ENCODE measurements around the gene CHL1.

Gene CHL1

GRCh38 chr3:288417-288816, 91.9 kb downstream of the CHL1 start:
- no peak for DNase-seq

DNA sequence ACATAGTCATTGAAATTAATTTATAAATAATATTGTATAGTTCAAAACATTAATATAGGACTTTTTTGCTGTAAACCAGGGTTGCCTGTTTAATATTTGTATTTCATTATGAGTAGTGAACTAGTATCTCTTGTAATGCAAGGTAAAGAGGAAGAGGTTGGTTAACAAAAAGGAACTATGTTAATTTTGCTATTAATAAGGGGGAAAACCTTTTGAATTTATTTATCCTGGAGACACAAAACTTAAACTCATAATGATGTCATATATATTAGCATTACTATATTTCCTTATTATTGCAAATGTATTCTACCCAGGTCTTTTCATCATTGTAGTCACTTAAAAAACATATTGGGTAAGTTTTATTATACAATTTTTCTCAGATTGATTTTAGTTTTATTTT, 94.5 kb downstream of the CHL1 start:
- DNase-seq, result no peak

DNA sequence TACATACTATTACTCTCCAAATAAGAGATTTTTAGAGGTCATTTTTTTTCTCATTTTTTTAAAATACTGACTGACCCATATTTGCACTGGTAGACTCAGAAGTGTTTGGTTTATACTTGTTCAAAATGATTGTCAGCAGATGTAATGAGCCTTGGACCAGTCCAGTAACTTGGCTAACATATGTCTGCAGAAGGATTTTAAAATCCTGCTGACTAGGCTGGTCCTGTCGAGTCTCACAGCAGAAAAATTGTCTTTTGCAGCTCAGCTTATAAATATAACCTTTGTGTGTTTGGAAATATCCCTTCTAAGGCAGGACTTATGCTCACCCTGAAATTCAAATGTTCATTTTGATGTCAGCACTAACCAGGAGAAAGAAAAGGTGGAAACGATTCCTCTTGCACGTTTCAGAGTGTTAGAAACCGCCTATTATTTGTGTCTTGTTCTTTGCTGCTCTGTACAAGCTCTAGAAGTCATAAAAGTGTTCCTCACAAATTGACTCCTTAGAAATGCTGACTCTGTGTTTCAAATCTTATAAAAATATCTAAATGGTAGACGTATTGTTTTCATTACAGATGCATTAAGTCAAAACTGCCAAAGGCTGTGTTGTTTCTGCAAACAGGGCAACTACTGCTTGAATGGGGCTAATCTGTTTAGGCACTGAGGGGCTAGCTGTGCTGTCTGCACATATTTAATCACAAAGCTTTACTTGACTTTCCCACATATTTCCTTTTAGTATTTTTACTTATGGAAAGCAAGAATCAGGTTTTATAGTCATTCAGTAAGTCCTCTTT, 95.3 kb downstream of the CHL1 start:
- DNase-seq, result no peak

DNA sequence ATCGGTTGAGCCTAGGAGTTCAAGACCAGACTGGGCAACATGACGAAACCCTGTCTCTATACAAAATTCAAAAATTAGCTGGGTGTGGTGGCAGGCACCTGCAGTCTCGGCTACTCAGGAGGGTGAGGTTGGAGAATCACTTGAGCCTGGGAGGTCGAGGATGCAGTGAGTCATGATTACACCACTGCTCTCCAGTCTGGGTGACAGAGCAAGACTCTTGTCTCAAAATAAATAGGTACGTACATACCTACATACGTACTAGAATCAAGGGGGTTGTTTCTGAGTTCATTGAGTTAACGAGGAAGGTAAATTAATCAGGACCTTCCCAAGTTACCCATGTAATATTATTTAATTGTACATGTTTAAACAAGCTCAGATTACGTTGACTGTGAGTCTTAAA, 97.5 kb downstream of the CHL1 start:
- DNase-seq, result no peak

DNA sequence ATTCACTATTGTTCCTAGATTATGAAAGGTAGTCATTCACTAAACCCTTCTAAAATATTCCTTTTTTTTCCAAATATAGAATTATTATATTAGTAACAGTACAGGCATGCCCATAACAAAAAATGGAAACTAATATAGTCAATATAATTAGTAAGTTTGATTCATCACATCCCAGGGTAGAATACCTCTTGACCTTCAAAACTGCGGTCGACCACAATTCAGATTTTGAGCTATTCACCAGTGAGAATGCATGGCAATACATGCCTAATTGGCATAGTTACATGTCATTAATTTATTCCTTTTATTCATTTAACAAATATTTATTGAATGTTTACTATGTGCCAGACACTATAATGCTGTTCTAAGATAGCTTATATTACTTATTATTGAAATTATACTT, 98.0 kb downstream of the CHL1 start:
- DNase-seq, result no peak

DNA sequence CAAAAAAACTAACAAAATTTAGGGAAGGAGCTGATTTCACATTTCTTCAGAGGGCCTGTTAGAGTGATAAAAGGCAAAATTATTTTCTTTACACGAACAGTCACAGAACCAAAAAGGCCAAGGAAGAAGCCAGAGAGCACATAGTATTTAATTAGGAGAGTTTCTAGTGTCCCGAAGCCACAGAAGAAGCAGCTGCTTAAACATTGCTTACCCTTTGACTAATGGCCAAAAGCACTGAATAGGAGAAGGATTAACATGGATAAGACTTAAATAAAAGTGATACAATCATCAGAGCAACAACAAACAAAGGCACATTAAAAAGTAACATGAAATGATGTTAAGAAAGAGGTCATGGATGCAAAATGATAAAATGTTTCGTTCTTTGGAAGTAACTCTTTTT, 98.6 kb downstream of the CHL1 start:
- DNase-seq, result no peak

GRCh38 chr3:297585-297984, 101.0 kb downstream of the CHL1 start:
- no peak for DNase-seq

- no peak for DNase-seq
These were observed 103.2 kb downstream of the CHL1 start for GRCh38 chr3:299590-300301.

GRCh38 chr3:307182-307581, 110.6 kb downstream of the CHL1 start:
- no peak for DNase-seq

GRCh38 chr3:308597-309321, 112.2 kb downstream of the CHL1 start:
- no peak for DNase-seq

DNA sequence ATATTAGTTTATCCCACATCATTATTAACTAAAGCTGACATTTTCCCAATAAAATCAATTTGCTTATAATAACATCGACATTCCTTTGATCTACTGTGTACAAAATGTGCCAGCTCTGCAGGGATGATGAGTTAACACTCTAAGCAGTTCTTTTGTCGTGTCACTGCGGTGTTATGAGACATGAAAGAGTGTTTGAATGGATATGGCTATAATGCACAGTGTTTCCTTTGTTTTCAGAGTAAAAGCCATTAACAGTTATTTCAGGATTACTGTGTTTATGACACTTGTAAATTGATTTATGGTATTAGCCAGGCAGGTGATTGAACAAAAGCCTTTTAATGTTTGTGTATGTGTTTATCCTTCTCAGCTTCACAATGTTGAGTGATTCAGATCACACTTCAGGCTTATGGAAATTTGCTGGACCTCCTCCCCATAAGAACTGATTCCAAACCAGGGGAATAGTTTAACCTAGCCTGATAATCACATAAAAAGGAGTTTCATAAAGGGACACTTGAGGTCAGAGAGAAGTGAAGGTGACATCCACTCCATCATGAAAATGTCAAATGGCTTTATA, 115.7 kb downstream of the CHL1 start:
- no peak for DNase-seq

GRCh38 chr3:312911-313310, 116.3 kb downstream of the CHL1 start:
- DNase-seq, result no peak

DNA sequence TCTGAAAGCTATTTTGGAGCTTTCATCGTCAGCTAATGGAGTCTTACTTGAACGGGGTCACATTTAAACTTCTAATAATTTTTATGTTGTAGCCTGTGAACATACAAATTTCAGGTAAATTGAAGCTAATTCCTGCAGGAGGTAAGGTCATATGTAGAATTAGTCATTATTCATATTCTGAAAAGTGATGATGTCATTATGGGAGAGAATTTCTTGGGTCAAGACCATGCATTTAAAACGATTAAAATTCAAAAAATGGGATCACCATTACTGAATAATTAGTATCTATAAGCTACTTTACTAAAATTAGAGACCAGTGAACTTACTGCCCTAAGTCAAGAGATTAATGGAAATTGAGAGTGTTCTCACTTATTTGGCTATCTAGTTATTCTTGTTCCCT, 120.4 kb downstream of the CHL1 start:
- DNase-seq, result no peak

DNA sequence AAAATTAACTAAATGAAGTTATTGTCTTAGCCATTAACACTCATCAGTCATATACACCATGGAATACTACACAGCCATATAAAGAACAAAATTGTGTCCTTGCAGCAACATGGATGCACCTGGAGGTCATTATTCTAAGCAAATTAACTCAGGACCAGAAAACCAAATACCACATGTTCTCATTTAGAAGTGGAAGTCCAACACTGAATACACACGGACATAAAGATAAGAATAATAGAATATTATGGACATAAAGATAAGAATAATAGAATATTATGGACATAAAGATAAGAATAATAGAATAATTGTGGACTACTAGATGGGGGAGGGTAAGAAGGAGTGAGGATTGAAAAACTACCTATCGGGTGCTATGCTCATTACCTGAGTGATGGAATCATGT, 122.3 kb downstream of the CHL1 start:
- no peak for DNase-seq

- no peak for DNase-seq
These were observed 127.9 kb downstream of the CHL1 start for GRCh38 chr3:324423-324822.

GRCh38 chr3:325495-325894, 128.9 kb downstream of the CHL1 start:
- DNase-seq, result no peak

- no peak for DNase-seq
These were observed 134.0 kb downstream of the CHL1 start for GRCh38 chr3:330494-331115.

GRCh38 chr3:331881-332280, 135.3 kb downstream of the CHL1 start:
- DNase-seq, result no peak

- no peak for DNase-seq
These were observed 136.1 kb downstream of the CHL1 start for GRCh38 chr3:332701-333100.

- DNase-seq, result no peak
These were observed 138.7 kb downstream of the CHL1 start for GRCh38 chr3:335240-335639.

GRCh38 chr3:339351-339750, 142.8 kb downstream of the CHL1 start:
- DNase-seq, result no peak

DNA sequence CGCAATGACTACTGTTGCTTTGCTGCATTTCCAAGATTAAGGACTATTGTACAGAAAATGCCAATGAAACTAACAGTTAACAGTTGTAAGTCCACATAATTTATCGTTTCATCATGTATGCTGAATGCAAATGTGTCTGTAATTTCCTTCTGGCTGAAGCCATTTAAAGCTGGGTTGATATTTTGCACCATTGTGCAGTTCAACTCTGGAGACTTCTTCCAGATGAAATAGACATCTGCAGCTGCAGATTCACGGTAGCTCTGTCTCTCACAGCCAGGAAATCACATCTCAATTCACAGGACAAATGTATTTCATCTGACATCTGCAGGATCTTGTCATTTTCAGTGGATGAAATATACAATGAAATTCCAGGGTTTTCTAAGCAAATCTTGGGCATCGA, 145.4 kb downstream of the CHL1 start:
- no peak for DNase-seq

DNA sequence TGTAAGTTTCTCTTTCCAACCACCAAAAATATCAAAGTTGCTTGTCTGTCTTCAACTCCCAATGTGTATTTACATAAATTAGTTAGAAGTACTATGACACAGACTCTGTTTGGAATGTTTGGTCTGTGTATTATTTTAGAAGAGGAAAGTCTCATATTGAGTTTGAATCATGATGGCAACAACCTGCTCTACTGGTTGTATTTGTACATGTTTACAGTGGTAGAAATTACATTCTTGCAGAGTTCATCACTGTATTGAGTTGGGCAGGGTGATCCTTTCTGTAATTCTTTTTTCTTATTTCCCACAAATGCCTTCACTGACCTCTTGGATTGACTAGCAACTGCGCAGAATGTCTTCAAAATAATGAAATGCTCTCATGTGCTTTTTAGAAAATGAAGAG, 149.6 kb downstream of the CHL1 start:
- DNase-seq, result no peak
